ENCODE measurements around the gene CCNI. TPM values are rescaled to one million over a fixed set of nuclear protein-coding genes. Genes with fewer than 3 reads are reported as not detected.
A peak's percentile ranks its signal among the peaks of the same experiment; 100 is the strongest.

CCNI gene
- total RNA-seq, 1 experiment from 2014 or later: 155 TPM

DNA sequence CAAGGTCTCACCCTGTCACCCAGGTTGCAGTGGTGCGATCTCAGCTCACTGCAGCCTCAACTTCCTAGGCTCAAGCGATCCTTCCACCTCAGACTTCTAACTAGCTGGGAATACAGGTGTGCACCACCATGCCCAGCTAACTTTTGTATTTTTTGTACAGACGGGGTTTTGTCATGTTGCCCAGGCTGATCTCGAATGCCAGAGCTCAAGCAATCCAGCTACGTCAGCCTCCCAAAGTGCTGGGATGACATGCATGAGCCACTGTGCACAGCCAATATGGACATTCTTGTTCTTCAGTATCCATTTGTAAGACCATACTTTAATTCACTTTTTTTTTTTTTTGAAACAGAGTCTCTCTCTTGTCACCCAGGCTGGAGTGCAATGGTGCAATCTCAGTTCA, 3.5 kb upstream of the CCNI start:
- BruUV-seq (replicated peaks): no TSS peak
- Histone ChIP-seq H3F3A (ENCODE audit: insufficient read depth, low read depth) (no peaks in the 10 kb centered on the region), H3K4me2 (no peak overlapping the region), H3K9me2 (ENCODE audit: insufficient read depth) (no peaks in the 10 kb centered on the region), H3K27me3 (ENCODE audit: insufficient read depth, low read depth) (no peaks in the 10 kb centered on the region), H3K27ac (no peak overlapping the region), H3K36me3 (ENCODE audit: low read depth) (no peaks in the 10 kb centered on the region), H2AFZ (no peak overlapping the region), H3K79me2 (ENCODE audit: low read depth) (peaks cover 7% of the 10 kb centered on the region), H3K4me3 (no peak overlapping the region), H3K4me1 (replicated peaks; ENCODE audit: insufficient read depth) (no peaks in the 10 kb centered on the region), H3K9me3 (ENCODE audit: insufficient read depth, low read depth) (no peaks in the 10 kb centered on the region), H4K20me1 (ENCODE audit: insufficient read depth) (no peaks in the 10 kb centered on the region)
- ChIA-PET CTCF (no interaction called here), POLR2A (ENCODE audit: unreplicated experiment) (no interaction called here)
- TF ChIP-seq, protein P1, sequence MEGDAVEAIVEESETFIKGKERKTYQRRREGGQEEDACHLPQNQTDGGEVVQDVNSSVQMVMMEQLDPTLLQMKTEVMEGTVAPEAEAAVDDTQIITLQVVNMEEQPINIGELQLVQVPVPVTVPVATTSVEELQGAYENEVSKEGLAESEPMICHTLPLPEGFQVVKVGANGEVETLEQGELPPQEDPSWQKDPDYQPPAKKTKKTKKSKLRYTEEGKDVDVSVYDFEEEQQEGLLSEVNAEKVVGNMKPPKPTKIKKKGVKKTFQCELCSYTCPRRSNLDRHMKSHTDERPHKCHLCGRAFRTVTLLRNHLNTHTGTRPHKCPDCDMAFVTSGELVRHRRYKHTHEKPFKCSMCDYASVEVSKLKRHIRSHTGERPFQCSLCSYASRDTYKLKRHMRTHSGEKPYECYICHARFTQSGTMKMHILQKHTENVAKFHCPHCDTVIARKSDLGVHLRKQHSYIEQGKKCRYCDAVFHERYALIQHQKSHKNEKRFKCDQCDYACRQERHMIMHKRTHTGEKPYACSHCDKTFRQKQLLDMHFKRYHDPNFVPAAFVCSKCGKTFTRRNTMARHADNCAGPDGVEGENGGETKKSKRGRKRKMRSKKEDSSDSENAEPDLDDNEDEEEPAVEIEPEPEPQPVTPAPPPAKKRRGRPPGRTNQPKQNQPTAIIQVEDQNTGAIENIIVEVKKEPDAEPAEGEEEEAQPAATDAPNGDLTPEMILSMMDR (conservative IDR thresholded peaks at IDR 0.05): no peak
- TF ChIP-seq EZH2 (IDR thresholded peaks at IDR 0.05; ENCODE audit: low read depth): no peak
- intact Hi-C loops (cut with micrococcal nuclease; ENCODE audit: unreplicated experiment): no loop called here
- no peak for DNase-seq

DNA sequence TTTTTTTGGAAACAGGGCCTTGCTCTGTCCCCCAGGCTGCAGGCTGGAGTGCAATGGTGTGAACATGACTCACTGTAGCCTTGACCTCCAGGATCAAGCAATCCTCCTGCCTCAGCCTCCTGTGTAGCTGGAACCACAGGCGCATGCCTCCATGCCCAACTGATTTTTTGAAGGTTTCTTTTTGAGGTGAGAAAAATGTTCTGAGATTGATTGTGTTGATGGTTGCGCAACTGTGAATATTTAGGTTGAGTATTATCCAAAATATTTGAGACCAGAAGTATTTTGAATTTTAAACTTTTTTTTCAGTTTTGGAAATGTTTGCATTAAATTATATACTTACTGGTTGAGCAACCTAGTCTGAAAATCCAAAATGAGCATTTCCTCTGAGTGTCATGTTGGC, 2.6 kb upstream of the CCNI start:
- Histone ChIP-seq H3K9me3 (ENCODE audit: insufficient read depth, low read depth) (no peaks in the 10 kb centered on the region), H2AFZ (no peak overlapping the region), H3K4me2 (no peak overlapping the region), H3F3A (ENCODE audit: insufficient read depth, low read depth) (no peaks in the 10 kb centered on the region), H3K4me3 (no peak overlapping the region), H3K79me2 (ENCODE audit: low read depth) (peaks cover 16% of the 10 kb centered on the region), H3K27ac (no peak overlapping the region), H3K36me3 (ENCODE audit: low read depth) (no peaks in the 10 kb centered on the region), H4K20me1 (ENCODE audit: insufficient read depth) (peaks cover 4% of the 10 kb centered on the region; the same call in 1 of the 2 replicates), H3K27me3 (ENCODE audit: insufficient read depth, low read depth) (no peaks in the 10 kb centered on the region), H3K4me1 (replicated peaks; ENCODE audit: insufficient read depth) (no peaks in the 10 kb centered on the region), H3K9me2 (ENCODE audit: insufficient read depth) (no peaks in the 10 kb centered on the region)
- no peak for TF ChIP-seq EZH2 (IDR thresholded peaks at IDR 0.05; ENCODE audit: low read depth)
- TF ChIP-seq, protein P1 (conservative IDR thresholded peaks at IDR 0.05): no peak
- no peak for DNase-seq
- intact Hi-C loops (cut with micrococcal nuclease; ENCODE audit: unreplicated experiment): no loop called here
- BruUV-seq (replicated peaks): no TSS peak
- POLR2A ChIA-PET (ENCODE audit: unreplicated experiment): interaction anchor here (0.5 kb wide), 1 partner anchor 112 kb away, joined by 8 read pairs; no protein-coding TSS in a partner anchor
- CTCF ChIA-PET: no interaction called here

DNA sequence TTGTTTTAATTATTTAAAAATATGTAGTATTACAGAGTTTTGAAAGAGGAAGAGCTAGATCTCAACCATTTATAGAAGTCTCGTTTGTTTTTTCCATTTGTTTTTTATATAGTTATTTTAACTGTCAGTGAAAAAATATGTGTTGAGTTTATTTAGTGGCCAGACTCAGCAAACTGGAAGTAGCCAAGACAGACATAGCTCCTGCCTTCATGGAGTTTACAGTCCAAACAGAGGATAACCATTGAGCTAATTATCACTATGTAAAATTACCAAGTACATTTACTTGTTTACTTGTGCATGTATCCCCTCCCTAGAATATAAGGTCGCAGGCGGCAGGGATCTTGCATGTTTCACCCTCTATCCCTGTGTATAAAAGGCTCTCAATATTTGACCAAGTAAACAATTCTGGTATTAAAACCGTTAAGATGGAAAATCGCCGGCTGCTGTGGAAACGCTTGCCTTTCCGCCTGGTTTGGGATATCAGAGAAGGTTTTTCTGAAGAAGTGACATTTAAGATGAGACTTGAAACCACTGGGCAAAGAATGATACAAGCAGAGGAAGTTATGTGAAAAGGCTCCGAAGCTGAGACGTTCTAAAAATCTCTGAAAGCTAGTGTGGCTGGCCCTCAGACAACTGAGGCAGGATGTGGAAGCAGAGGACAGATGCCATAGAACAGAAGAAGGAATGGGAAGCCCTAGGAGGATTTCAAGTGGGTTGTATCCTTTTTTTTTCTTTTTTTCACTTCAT, 1.3 kb upstream of the CCNI start:
- no peak for DNase-seq
- POLR2A ChIA-PET (ENCODE audit: unreplicated experiment): interaction anchor here (0.6 to 0.7 kb wide), 2 partner anchors 16 to 117 kb away, joined by 5 to 10 read pairs; no protein-coding TSS in a partner anchor
- intact Hi-C loops (cut with micrococcal nuclease; ENCODE audit: unreplicated experiment): loop anchor here (2.0 kb wide), 1 partner anchor 16 kb away; no protein-coding TSS in a partner anchor
- Histone ChIP-seq H3K4me1 (replicated peaks; ENCODE audit: insufficient read depth) (no peaks in the 10 kb centered on the region), H4K20me1 (ENCODE audit: insufficient read depth) (peaks cover 10% of the 10 kb centered on the region; the same call in 1 of the 2 replicates), H2AFZ (no peak overlapping the region), H3F3A (ENCODE audit: insufficient read depth, low read depth) (no peaks in the 10 kb centered on the region), H3K4me3 (peak overlapping the region; percentile 62), H3K9me2 (ENCODE audit: insufficient read depth) (no peaks in the 10 kb centered on the region), H3K36me3 (ENCODE audit: low read depth) (no peaks in the 10 kb centered on the region), H3K27me3 (ENCODE audit: insufficient read depth, low read depth) (no peaks in the 10 kb centered on the region), H3K79me2 (ENCODE audit: low read depth) (peaks cover 28% of the 10 kb centered on the region), H3K4me2 (peak overlapping the region; percentile 76), H3K9me3 (ENCODE audit: insufficient read depth, low read depth) (no peaks in the 10 kb centered on the region), H3K27ac (no peak overlapping the region)
- no TSS peak for BruUV-seq (replicated peaks)
- CTCF ChIA-PET: no interaction called here
- TF ChIP-seq, protein P1 (conservative IDR thresholded peaks at IDR 0.05): no peak
- TF ChIP-seq EZH2 (IDR thresholded peaks at IDR 0.05; ENCODE audit: low read depth): no peak
